Endothelial cell of umbilical vein (primary cell): ENCODE data around the gene HS6ST2.

Experiments used
- CTCF ChIP-seq, 2 donors: IDR thresholded peaks; 1 replicate in 1 of 2; 2 replicates in 1 of 2; pipeline ENCODE4 v1.5.1; 2011; ENCODE audit warnings: low read length in 2 of 2, mild to moderate bottlenecking in 2 of 2, moderate library complexity in 2 of 2, control low read depth in 1 of 2, inconsistent platforms in 1 of 2, low read depth in 1 of 2; ENCODE audit not compliant: insufficient read depth in 1 of 2; ENCODE audit errors: extremely low read depth in 1 of 2
- EZH2 ChIP-seq: IDR thresholded peaks from 2 replicates; pipeline ENCODE4 v1.6.1; 2012; ENCODE audit warnings: borderline replicate concordance, low read depth, mild to moderate bottlenecking, moderate library complexity, low read length, inconsistent platforms; ENCODE audit not compliant: severe bottlenecking
- FOS ChIP-seq: IDR thresholded peaks from 2 replicates; pipeline ENCODE4 v1.6.1; 2011; ENCODE audit warnings: mild to moderate bottlenecking, low read length, moderate library complexity, borderline replicate concordance; ENCODE audit not compliant: insufficient read depth
- GATA2 ChIP-seq: IDR thresholded peaks from 2 replicates; pipeline ENCODE4 v1.7.0; 2011; ENCODE audit warnings: low read depth, mild to moderate bottlenecking, moderate library complexity, mixed read lengths, low read length; ENCODE audit not compliant: insufficient read length, insufficient read depth
- JUN ChIP-seq: IDR thresholded peaks from 2 replicates; pipeline ENCODE4 v1.6.1; 2011; ENCODE audit warnings: borderline replicate concordance, low read depth; ENCODE audit not compliant: insufficient read length, insufficient read depth
- MAX ChIP-seq: IDR thresholded peaks from 2 replicates; pipeline ENCODE4 v1.6.1; 2011; ENCODE audit not compliant: insufficient read depth, insufficient read length
- MYC ChIP-seq: IDR thresholded peaks from one replicate; pipeline ENCODE4 v1.6.1; 2011; ENCODE audit warnings: mild to moderate bottlenecking, low read depth, low read length
- POLR2A ChIP-seq: IDR thresholded peaks from 2 replicates; pipeline ENCODE4 v1.6.1; 2012; ENCODE audit warnings: low read depth, mild to moderate bottlenecking, control low read depth, low read length
- POLR2AphosphoS5 ChIP-seq: IDR thresholded peaks from 2 replicates; pipeline ENCODE4 v1.6.1; 2012; ENCODE audit warnings: low read depth, mild to moderate bottlenecking, control low read depth, low read length, moderate library complexity; ENCODE audit not compliant: insufficient read depth

GRCh38 chrX:132639446-132639845, 319.0 kb downstream of the HS6ST2 start:
- TF ChIP-seq CTCF (IDR thresholded peaks at IDR 0.05; ENCODE audit: extremely low read depth in 1 of 2, insufficient read depth in 1 of 2, low read depth in 1 of 2, low read length in 2 of 2) (no peak), POLR2A (no peak), EZH2 (no peak), POLR2AphosphoS5 (no peak), FOS (no peak), JUN (no peak), MAX (no peak), GATA2 (no peak), MYC (no peak)
